Hindlimb muscle (tissue), 1 donor: ENCODE measurements around the gene TGFB2. TPM values are rescaled to one million over a fixed set of nuclear protein-coding genes. Genes with fewer than 3 reads are reported as not detected.

Experiments
- DNase-seq: peaks from one replicate; pipeline ENCODE4 v3.0.0-alpha.2; 2013
- polyA plus RNA-seq: library from polyadenylated mRNA; unstranded; fragments of 120-200 nt; gene quantifications from one replicate; pipeline ENCODE4 v1.2.1, GENCODE V29; 2013; ENCODE audit not compliant: insufficient read length

TGFB2 gene
- polyA plus RNA-seq, 1 donor, result 54.3 TPM

GRCh38 chr1:218336328-218336727 is 8.8 kb upstream of the TGFB2 start:
- no peak for DNase-seq

- DNase-seq, result peak; percentile 39
Observed at GRCh38 chr1:218339267-218339831, 5.8 kb upstream of the TGFB2 start.

DNA sequence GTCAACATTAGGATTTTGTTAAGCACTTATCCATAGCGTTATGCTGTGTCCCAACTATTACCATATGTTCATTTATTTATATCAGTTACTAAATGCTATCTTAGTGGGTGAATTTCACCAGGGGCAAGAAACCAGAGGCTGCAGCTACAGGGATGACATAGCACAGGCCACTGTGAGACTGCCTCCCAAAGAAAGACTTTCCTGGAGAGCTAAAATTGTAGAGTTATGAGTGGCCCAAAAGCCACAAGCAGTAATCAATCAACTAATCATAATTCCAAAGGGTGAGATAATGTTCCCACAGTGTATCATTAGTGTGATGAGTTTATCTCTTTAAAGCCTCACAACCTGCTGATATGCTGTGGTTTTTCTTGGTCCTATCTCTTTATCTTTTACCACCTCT is 3.8 kb upstream of the TGFB2 start:
- no peak for DNase-seq

- no peak for DNase-seq
Observed at GRCh38 chr1:218342091-218342490, 3.0 kb upstream of the TGFB2 start.

- peak; percentile 85 for DNase-seq
Observed at GRCh38 chr1:218345673-218346390, 696 bp downstream of the TGFB2 start.

DNA sequence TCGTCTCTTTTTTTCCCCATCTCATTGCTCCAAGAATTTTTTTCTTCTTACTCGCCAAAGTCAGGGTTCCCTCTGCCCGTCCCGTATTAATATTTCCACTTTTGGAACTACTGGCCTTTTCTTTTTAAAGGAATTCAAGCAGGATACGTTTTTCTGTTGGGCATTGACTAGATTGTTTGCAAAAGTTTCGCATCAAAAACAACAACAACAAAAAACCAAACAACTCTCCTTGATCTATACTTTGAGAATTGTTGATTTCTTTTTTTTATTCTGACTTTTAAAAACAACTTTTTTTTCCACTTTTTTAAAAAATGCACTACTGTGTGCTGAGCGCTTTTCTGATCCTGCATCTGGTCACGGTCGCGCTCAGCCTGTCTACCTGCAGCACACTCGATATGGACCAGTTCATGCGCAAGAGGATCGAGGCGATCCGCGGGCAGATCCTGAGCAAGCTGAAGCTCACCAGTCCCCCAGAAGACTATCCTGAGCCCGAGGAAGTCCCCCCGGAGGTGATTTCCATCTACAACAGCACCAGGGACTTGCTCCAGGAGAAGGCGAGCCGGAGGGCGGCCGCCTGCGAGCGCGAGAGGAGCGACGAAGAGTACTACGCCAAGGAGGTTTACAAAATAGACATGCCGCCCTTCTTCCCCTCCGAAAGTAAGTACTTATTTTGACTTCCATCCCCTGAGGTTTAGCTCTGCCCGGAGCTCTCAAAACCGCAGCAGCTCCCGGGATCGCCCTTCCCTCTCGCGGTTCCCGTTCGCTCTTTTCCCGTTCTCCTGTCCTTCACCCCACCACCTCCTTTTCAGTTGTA is 1.5 kb downstream of the TGFB2 start:
- DNase-seq, result peak; percentile 58

- DNase-seq, result peak; percentile 83
Observed at GRCh38 chr1:218347336-218347722, 2.2 kb downstream of the TGFB2 start.

DNA sequence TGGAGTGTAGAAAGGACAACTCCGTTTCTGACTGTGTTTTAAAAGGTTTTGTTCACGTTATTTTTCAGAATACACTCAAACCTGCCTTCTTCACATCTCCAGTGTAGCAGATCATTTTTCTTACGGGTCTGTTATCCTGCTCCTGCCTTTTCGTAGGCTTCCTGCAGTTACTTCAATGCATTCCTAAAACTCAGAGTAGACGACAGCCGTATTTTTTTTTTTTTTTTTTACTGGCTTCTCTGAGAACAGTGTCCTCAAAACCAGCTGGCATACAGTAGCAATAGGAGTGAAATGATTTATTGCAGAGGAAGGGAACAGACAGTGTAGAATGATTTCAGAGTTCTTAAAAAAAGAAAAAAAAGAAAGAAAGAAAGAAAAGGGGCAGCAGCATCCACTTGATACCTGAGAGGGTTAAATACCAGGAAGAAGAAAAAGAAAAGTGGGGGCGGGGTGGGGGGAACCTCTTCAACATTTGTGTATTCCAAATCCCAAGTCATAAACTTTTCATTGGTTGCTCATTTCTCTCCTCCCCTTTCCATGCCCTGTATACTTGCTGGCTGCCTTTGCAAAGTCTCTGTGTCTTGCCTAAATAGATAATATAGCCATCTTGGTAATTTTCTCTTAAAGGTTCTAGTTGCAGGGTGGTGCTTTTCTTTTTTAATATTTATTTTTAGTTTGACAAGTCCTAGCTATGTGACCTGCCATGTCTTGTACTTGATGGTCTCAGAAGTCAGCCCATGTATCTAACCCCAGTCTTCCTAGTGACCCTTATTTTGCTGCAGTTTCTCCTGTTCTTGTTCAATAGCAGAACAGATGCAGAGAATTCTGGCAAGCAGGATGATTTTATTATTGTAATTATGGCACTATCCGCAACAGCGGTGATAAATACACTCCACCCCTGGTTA is 2.8 kb downstream of the TGFB2 start:
- DNase-seq, result peak; percentile 89

DNA sequence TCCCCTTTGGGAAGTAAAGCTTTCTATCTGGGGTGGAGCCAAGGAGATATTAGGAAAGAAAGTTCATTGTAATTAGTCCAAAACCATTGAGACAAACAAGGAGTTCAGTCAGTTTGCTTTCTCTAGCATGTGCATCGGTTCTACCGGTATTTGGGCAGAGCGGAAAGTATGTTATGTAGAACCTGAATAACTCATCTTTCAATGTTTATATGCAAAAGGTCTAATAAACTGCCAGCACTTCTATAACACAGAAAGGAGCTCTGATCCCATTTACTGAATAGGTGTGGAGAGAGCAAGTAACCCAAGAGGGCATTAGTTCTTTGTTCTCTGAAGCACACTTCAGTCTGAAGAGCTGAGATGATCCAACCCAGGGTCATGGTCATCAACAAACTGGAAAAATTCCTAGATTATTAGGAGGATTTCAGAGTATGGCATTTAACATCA is 3.5 kb downstream of the TGFB2 start:
- DNase-seq, result no peak

DNA sequence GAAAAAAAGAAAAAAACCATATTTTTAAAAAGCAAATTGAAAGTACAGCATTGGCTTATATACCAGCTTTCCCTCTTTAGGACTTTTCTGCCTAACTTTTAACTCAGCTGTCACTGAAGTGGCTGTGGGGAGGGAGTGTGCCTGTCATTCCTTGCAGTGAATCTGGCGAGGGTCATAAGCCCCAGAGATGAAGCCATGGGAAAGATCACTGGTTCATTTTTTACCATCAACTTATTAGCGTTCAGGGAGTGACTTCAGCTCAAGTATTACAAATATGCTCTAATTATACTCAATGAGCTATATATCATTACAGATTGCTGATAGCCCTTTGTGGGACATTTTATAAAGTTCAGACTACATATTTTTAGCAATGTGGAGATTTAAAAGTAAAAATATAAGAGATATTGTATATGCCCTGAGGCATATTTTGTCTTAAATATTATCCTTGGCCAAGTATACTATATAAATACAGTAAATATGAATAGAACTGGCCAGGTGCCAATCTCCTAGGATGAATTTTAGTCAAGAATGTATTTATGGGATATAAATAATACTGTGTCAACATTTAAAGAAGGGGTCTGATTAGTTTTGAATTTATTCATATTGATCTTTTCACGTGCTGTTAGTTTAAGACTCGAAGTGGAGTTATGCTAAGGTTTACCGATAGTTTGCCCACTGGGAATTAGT is 4.4 kb downstream of the TGFB2 start:
- DNase-seq, result no peak

GRCh38 chr1:218350035-218350525 is 4.9 kb downstream of the TGFB2 start:
- no peak for DNase-seq

DNA sequence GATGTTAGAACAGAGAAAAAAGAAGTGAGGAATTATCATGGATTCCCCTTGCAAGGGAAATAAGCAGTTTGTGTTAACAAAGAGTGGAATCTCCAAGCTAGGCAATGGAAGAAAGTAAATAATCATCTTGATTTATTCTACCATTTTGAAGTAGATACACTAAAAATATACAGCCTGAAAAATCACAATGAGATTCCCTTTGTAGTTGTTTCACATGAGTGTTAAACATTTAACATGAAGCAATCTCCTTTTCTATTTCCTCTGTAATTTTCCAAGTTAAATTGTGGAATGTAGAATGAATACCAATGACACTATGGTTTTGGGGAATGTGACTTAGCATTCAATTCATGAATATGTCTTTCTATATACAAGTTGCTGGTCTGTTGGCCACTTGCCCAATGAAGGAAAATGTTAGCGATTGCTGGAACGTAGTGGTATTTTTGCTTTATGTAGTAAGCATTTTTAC is 5.7 kb downstream of the TGFB2 start:
- DNase-seq, result peak; percentile 62

GRCh38 chr1:218351391-218352074 is 6.4 kb downstream of the TGFB2 start:
- DNase-seq, result no peak

GRCh38 chr1:218352075-218352438 is 6.9 kb downstream of the TGFB2 start:
- no peak for DNase-seq

DNA sequence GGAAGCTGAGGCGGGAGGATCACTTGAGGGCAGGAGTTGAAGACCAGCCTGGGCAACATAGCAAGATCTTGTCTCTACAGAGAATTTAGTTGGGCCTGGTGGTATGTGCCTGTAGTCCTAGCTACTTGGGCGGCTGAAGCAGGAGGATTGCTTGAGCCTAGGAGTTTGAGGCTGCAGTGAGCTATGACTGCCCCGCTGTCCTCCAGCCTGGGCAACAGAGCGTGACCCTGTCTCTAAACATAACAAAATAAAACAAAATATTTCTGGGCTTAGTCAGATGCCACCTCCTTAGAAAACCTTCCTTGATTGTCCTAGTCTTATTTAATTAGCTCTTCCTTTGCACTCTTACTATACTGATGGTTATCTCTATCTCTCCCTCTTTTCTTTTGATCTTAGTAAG is 8.5 kb downstream of the TGFB2 start:
- no peak for DNase-seq

GRCh38 chr1:218355278-218355677 is 10.1 kb downstream of the TGFB2 start:
- no peak for DNase-seq

- DNase-seq, result no peak
Observed at GRCh38 chr1:218357211-218357892, 12.2 kb downstream of the TGFB2 start.

GRCh38 chr1:218357893-218358232 is 12.7 kb downstream of the TGFB2 start:
- DNase-seq, result no peak

GRCh38 chr1:218361298-218362065 is 16.3 kb downstream of the TGFB2 start:
- no peak for DNase-seq
